IMR-90 (cell line): Measurements from ENCODE around the gene RSRC1. TPM values are rescaled to one million over a fixed set of nuclear protein-coding genes. Genes with fewer than 3 reads are reported as not detected.

ENCODE experiments used
- ATAC-seq: fragments of 200-7000 bp; cut with Tn5 transposase; 2 replicates; pipeline ENCODE4 v1.9.1; 2020; ENCODE audit warnings: low read depth, mild to moderate bottlenecking, moderate library complexity
- BruUV-seq: library from RNA; stranded (reverse); fragments of 400-500 nt; replicated peaks from 2 replicates; lab custom pipeline; 2021; lab: Mats Ljungman, UMichigan
- CTCF ChIA-PET: fragments of 300-600 bp; formaldehyde crosslinking; extraction: SDS; loops from one replicate; lab custom pipeline; 2021; ENCODE audit warnings: antibody characterized with exemption; lab: Yijun Ruan, JAX
- POLR2A ChIA-PET: fragments of 300-600 bp; sonication (Branson Sonifier 250); formaldehyde crosslinking; loops from one replicate; lab custom pipeline; 2022; ENCODE audit warnings: antibody characterized with exemption; ENCODE audit not compliant: unreplicated experiment; lab: Charles Lee
- DNase-seq: peaks from one replicate; pipeline ENCODE4 v3.0.0; 2013
- H2AFZ ChIP-seq: replicated peaks from 2 replicates; pipeline ENCODE3; 2013; ENCODE audit warnings: low read length, mild to moderate bottlenecking; ENCODE audit not compliant: poor library complexity
- H2AK5ac ChIP-seq: 2 replicates; pipeline ENCODE4 v1.6.1; 2013; ENCODE audit warnings: low read depth, low read length, inconsistent platforms
- H2AK9ac ChIP-seq: replicated peaks from 2 replicates; pipeline ENCODE3; 2013; ENCODE audit warnings: mild to moderate bottlenecking, low read depth, low read length, moderate library complexity; ENCODE audit not compliant: poor library complexity
- H2BK120ac ChIP-seq: 2 replicates; pipeline ENCODE4 v1.6.1; 2013; ENCODE audit warnings: low read depth, low read length, inconsistent platforms
- H2BK15ac ChIP-seq: 3 replicates; pipeline ENCODE4 v1.6.1; 2013; ENCODE audit warnings: low read depth, low read length, inconsistent platforms
- H2BK20ac ChIP-seq: 2 replicates; pipeline ENCODE4 v1.6.1; 2013; ENCODE audit warnings: low read depth, mild to moderate bottlenecking, inconsistent platforms, low read length, moderate library complexity
- H2BK5ac ChIP-seq: 2 replicates; pipeline ENCODE4 v1.6.1; 2013; ENCODE audit warnings: mild to moderate bottlenecking, low read depth, low read length, inconsistent platforms; ENCODE audit not compliant: poor library complexity, severe bottlenecking
- H3K14ac ChIP-seq: replicated peaks from 2 replicates; pipeline ENCODE4 v1.6.1; 2013; ENCODE audit warnings: low read depth, low read length, inconsistent platforms
- H3K18ac ChIP-seq: 2 replicates; pipeline ENCODE4 v1.6.1; 2013; ENCODE audit warnings: low read depth, low read length, control low read depth
- H3K23ac ChIP-seq: 2 replicates; pipeline ENCODE4 v1.6.1; 2013; ENCODE audit warnings: low read depth, low read length, inconsistent platforms
- H3K27ac ChIP-seq: 2 replicates; pipeline ENCODE4 v1.5.1; 2013; ENCODE audit warnings: mild to moderate bottlenecking, control low read depth, low read length; ENCODE audit not compliant: insufficient read depth
- H3K27me3 ChIP-seq: 2 replicates; pipeline ENCODE4 v1.6.1; 2013; ENCODE audit warnings: low read length; ENCODE audit not compliant: control insufficient read depth, insufficient read depth
- H3K36me3 ChIP-seq: 2 replicates; pipeline ENCODE4 v1.6.1; 2013; ENCODE audit warnings: low read length, mixed read lengths; ENCODE audit not compliant: control insufficient read depth, insufficient read depth
- H3K4ac ChIP-seq: 2 replicates; pipeline ENCODE4 v1.6.1; 2013; ENCODE audit warnings: low read depth, low read length, inconsistent platforms
- H3K4me1 ChIP-seq: 2 replicates; pipeline ENCODE4 v1.6.1; 2013; ENCODE audit warnings: low read length, mixed read lengths; ENCODE audit not compliant: control insufficient read depth, insufficient read depth
- H3K4me2 ChIP-seq: 2 replicates; pipeline ENCODE4 v1.6.1; 2013; ENCODE audit warnings: low read depth, mild to moderate bottlenecking, control low read depth, low read length, moderate library complexity
- H3K4me3 ChIP-seq: 2 replicates; pipeline ENCODE4 v1.5.1; 2013; ENCODE audit warnings: low read depth, mild to moderate bottlenecking, control low read depth, low read length, moderate library complexity; ENCODE audit not compliant: insufficient read depth
- H3K56ac ChIP-seq: 2 replicates; pipeline ENCODE4 v1.6.1; 2013; ENCODE audit warnings: low read length, inconsistent platforms; ENCODE audit not compliant: insufficient read depth; ENCODE audit errors: extremely low read depth
- H3K79me1 ChIP-seq, 2 experiments: 2 replicates each; pipeline ENCODE4 v1.6.1; 2013; ENCODE audit warnings: low read length in 2 of 2, inconsistent platforms in 1 of 2, low read depth in 1 of 2
- H3K9ac ChIP-seq: 2 replicates; pipeline ENCODE4 v1.6.1; 2013; ENCODE audit warnings: low read depth, low read length, control low read depth
- H3K9me1 ChIP-seq: 2 replicates; pipeline ENCODE4 v1.6.1; 2013; ENCODE audit warnings: low read length, inconsistent platforms; ENCODE audit not compliant: insufficient read depth
- H3K9me3 ChIP-seq: 2 replicates; pipeline ENCODE4 v1.6.1; 2013; ENCODE audit warnings: low read length; ENCODE audit not compliant: control insufficient read depth, insufficient read depth
- H4K20me1 ChIP-seq: 2 replicates; pipeline ENCODE4 v1.6.1; 2013; ENCODE audit warnings: low read length, inconsistent platforms; ENCODE audit not compliant: insufficient read depth
- H4K5ac ChIP-seq: 2 replicates; pipeline ENCODE4 v1.6.1; 2013; ENCODE audit warnings: mild to moderate bottlenecking, low read depth, low read length, control low read depth
- H4K8ac ChIP-seq, 2 experiments: 2 replicates each; pipeline ENCODE4 v1.6.1; 2013; ENCODE audit warnings: low read depth in 2 of 2, low read length in 2 of 2, control low read depth in 1 of 2, inconsistent platforms in 1 of 2
- H4K91ac ChIP-seq: 2 replicates; pipeline ENCODE4 v1.6.1; 2013; ENCODE audit warnings: low read depth, low read length, inconsistent platforms; ENCODE audit not compliant: insufficient read depth
- RCOR1 ChIP-seq: IDR thresholded peaks from 2 replicates; pipeline ENCODE4 v1.6.1; 2012; ENCODE audit warnings: mild to moderate bottlenecking, low read length, improper control_type of control experiment; ENCODE audit not compliant: insufficient replicate concordance
- dilution Hi-C: fragments of 300-500 bp; cut with HindIII; formaldehyde crosslinking; loops from one replicate; pipeline ENCODE4 v1.14.3; 2018; ENCODE audit warnings: low sequenced_read_pairs; ENCODE audit not compliant: unreplicated experiment
- in situ Hi-C: fragments of 300-500 bp; cut with MboI; formaldehyde crosslinking; loops from 3 replicates; pipeline ENCODE4 v1.14.3; 2019; ENCODE audit warnings: low sequenced_read_pairs, inconsistent platforms, mixed read lengths
- intact Hi-C: fragments of 100-400 bp; cut with micrococcal nuclease; formaldehyde crosslinking; loops from 2 replicates; pipeline ENCODE4 v1.10.0; 2022
- polyA plus RNA-seq, 3 experiments: library from polyadenylated mRNA; depleted of rRNA; stranded (reverse); fragments of >200 nt; gene quantifications; 2 replicates each; pipeline ENCODE4 v1.2.3, GENCODE V29; 2012; ENCODE audit warnings: low replicate concordance in 1 of 3
- total RNA-seq: library from RNA; depleted of rRNA; stranded (reverse); fragments of >200 nt; gene quantifications from 2 replicates; pipeline ENCODE4 v1.2.3, GENCODE V29; 2012

RSRC1 gene
- total and polyA plus RNA-seq, 2 of the 4 experiments (the other 2 are of a cell fraction): 3.8 to 41.8 TPM

- no peak overlapping the region for H2AK5ac ChIP-seq
- no peak overlapping the region for H2BK20ac ChIP-seq
- H3K36me3 ChIP-seq: no peaks in the 10 kb centered on the region
- H3K4me1 ChIP-seq: no peaks in the 10 kb centered on the region
- no peak overlapping the region for H2BK5ac ChIP-seq
- no peaks in the 10 kb centered on the region for H3K27me3 ChIP-seq
- H3K56ac ChIP-seq: no peak overlapping the region
- no peak overlapping the region for H4K91ac ChIP-seq
- no peaks in the 10 kb centered on the region for H4K20me1 ChIP-seq
- intact Hi-C loops: no loop called here
- in situ Hi-C loops: no loop called here
- no peak overlapping the region for H3K27ac ChIP-seq
- no peak overlapping the region for H2BK15ac ChIP-seq
- H4K5ac ChIP-seq: no peak overlapping the region
- no peak overlapping the region for H2BK120ac ChIP-seq
- H2AFZ ChIP-seq: no peak overlapping the region
- H3K9me1 ChIP-seq: no peaks in the 10 kb centered on the region; the same call in 1 of the 2 replicates
- no peaks in the 10 kb centered on the region; a peak in 1 of 4 replicates for H3K79me1 ChIP-seq
- H4K8ac ChIP-seq: no peak overlapping the region
- dilution Hi-C loops: no loop called here
- no TSS peak for BruUV-seq
- H3K4ac ChIP-seq: no peak overlapping the region
- ChIA-PET CTCF (interaction anchor here (0.9 kb wide), 1 partner anchor 19 kb away, joined by 3 read pairs; no protein-coding TSS in a partner anchor), POLR2A (no interaction called here)
- no peak for ATAC-seq
- no peak overlapping the region for H3K14ac ChIP-seq
- no peak for TF ChIP-seq RCOR1
- H3K9ac ChIP-seq: no peak overlapping the region
- H3K4me3 ChIP-seq: no peak overlapping the region
- no peak overlapping the region for H3K4me2 ChIP-seq
- no peaks in the 10 kb centered on the region for H3K9me3 ChIP-seq
- no peak overlapping the region for H3K23ac ChIP-seq
- H3K18ac ChIP-seq: no peak overlapping the region
- DNase-seq: no peak
- no peak overlapping the region for H2AK9ac ChIP-seq
These were observed 169.7 kb downstream of the RSRC1 start for GRCh38 chr3:158279609-158280008.
